CD14-positive monocyte (primary cell): ENCODE data around the gene MCFD2. TPM values are rescaled to one million over a fixed set of nuclear protein-coding genes. Genes with fewer than 3 reads are reported as not detected.

Experiments used
- DNase-seq, 3 donors: peaks; one replicate each; pipeline ENCODE4 v3.0.0-alpha.2; 2011 to 2022
- H2AFZ ChIP-seq: 2 replicates; pipeline ENCODE4 v1.6.0; 2012; ENCODE audit warnings: mild to moderate bottlenecking, low read depth, low read length, inconsistent platforms; ENCODE audit not compliant: insufficient read depth, poor library complexity, severe bottlenecking
- H3K27ac ChIP-seq, 2 donors: 1 replicate in 1 of 2; 2 replicates in 1 of 2; pipeline ENCODE4 v1.5.1; 2012 to 2013; ENCODE audit warnings: low read length in 2 of 2, control low read depth in 1 of 2, inconsistent platforms in 1 of 2, low read depth in 1 of 2, mild to moderate bottlenecking in 1 of 2
- H3K27me3 ChIP-seq, 2 donors: one replicate each; pipeline versions ENCODE4 v1.6.0 to v1.6.1; 2011 to 2013; ENCODE audit warnings: low read length in 2 of 2; ENCODE audit not compliant: control insufficient read depth in 2 of 2, insufficient read depth in 2 of 2
- H3K36me3 ChIP-seq, 2 donors: replicated peaks in 1 of 2; 1 replicate in 1 of 2; 2 replicates in 1 of 2; pipeline versions ENCODE4 v1.5.1 to v1.6.1; 2012 to 2013; ENCODE audit warnings: low read length in 2 of 2, control low read depth in 1 of 2, inconsistent platforms in 1 of 2, mild to moderate bottlenecking in 1 of 2; ENCODE audit not compliant: insufficient read depth in 2 of 2, control insufficient read depth in 1 of 2
- H3K4me1 ChIP-seq, 2 donors: 1 replicate in 1 of 2; 2 replicates in 1 of 2; pipeline versions ENCODE4 v1.5.1 to v1.6.1; 2012 to 2013; ENCODE audit warnings: low read length in 2 of 2, control low read depth in 1 of 2, inconsistent platforms in 1 of 2, mild to moderate bottlenecking in 1 of 2, moderate library complexity in 1 of 2; ENCODE audit not compliant: insufficient read depth in 2 of 2, control insufficient read depth in 1 of 2
- H3K4me2 ChIP-seq: replicated peaks from 2 replicates; pipeline ENCODE3; 2012; ENCODE audit warnings: low read length, moderate library complexity, mild to moderate bottlenecking; ENCODE audit not compliant: poor library complexity, severe bottlenecking; ENCODE audit errors: extremely low read depth
- H3K4me3 ChIP-seq, 3 experiments: fragments of 200-600 bp in 1 of 3; sonication (generic) in 1 of 3; replicated peaks in 1 of 3; 1 replicate in 2 of 3; 2 replicates in 1 of 3; pipeline ENCODE4 v1.5.1; 2011 to 2013; ENCODE audit warnings: low read length in 3 of 3, mild to moderate bottlenecking in 3 of 3, control low read depth in 2 of 3, low read depth in 2 of 3, inconsistent platforms in 1 of 3, moderate library complexity in 1 of 3
- H3K79me2 ChIP-seq: 2 replicates; pipeline ENCODE4 v1.6.0; 2012; ENCODE audit warnings: mild to moderate bottlenecking, control low read depth, inconsistent platforms, low read length, moderate library complexity; ENCODE audit not compliant: insufficient read depth
- H3K9ac ChIP-seq: 2 replicates; pipeline ENCODE4 v1.6.0; 2017; ENCODE audit warnings: low read length, mild to moderate bottlenecking; ENCODE audit not compliant: insufficient read depth, poor library complexity, severe bottlenecking
- H3K9me3 ChIP-seq, 2 donors: replicated peaks in 1 of 2; 1 replicate in 1 of 2; 2 replicates in 1 of 2; pipeline versions ENCODE4 v1.5.1 to v1.6.1; 2012 to 2013; ENCODE audit warnings: low read length in 2 of 2, control low read depth in 1 of 2; ENCODE audit not compliant: control insufficient read depth in 1 of 2, insufficient read depth in 1 of 2
- H4K20me1 ChIP-seq: 2 replicates; pipeline ENCODE4 v1.6.0; 2012; ENCODE audit warnings: mild to moderate bottlenecking, low read length, control low read depth, moderate library complexity; ENCODE audit not compliant: insufficient read depth
- H3K27ac Mint-ChIP-seq, 7 donors: one replicate each; pipeline ENCODE4 v1.8.0; 2020; ENCODE audit warnings: mild to moderate bottlenecking in 7 of 7, mixed read lengths in 7 of 7, moderate library complexity in 6 of 7, inconsistent platforms in 2 of 7
- H3K27me3 Mint-ChIP-seq, 3 donors: one replicate each; pipeline ENCODE4 v1.8.0; 2021 to 2022; ENCODE audit warnings: low read depth in 3 of 3, mild to moderate bottlenecking in 3 of 3, mixed read lengths in 3 of 3, moderate library complexity in 3 of 3, inconsistent platforms in 1 of 3
- H3K36me3 Mint-ChIP-seq, 2 donors: one replicate each; pipeline ENCODE4 v1.8.0; 2020; ENCODE audit warnings: mixed read lengths in 2 of 2, inconsistent platforms in 1 of 2, mild to moderate bottlenecking in 1 of 2
- H3K4me1 Mint-ChIP-seq: one replicate; pipeline ENCODE4 v1.8.0; 2020; ENCODE audit warnings: mild to moderate bottlenecking, mixed read lengths
- H3K4me3 Mint-ChIP-seq, 2 donors: one replicate each; pipeline ENCODE4 v1.8.0; 2020; ENCODE audit warnings: mild to moderate bottlenecking in 2 of 2, mixed read lengths in 2 of 2, moderate library complexity in 1 of 2
- H3K9me3 Mint-ChIP-seq, 7 donors: one replicate each; pipeline ENCODE4 v1.8.0; 2020 to 2022; ENCODE audit warnings: mixed read lengths in 7 of 7, mild to moderate bottlenecking in 6 of 7, moderate library complexity in 6 of 7, inconsistent platforms in 2 of 7
- CTCF ChIP-seq: fragments of 200-600 bp; IDR thresholded peaks from one replicate; pipeline ENCODE4 v1.8.0; 2022; ENCODE audit warnings: antibody characterized with exemption, mild to moderate bottlenecking
- WGBS: methylation state at CpG from one replicate; pipeline ENCODE4 v1.1.5; 2013; ENCODE audit warnings: missing lambda C conversion rate; ENCODE audit not compliant: insufficient coverage; 5-methylcytosine and 5-hydroxymethylcytosine counted together
- intact Hi-C, 2 donors: fragments of 100-400 bp; cut with micrococcal nuclease; formaldehyde crosslinking; loops; one replicate each; pipeline versions ENCODE4 v1.15.0 to v1.15.1; 2023
- polyA plus RNA-seq, 3 donors: library from polyadenylated mRNA; depleted of rRNA in 1 of 3; unstranded in 2 of 3; stranded (reverse) in 1 of 3; fragments of 300-500 nt in 2 of 3; fragments of >200 nt in 1 of 3; fragmentation: Illumina TruSeq in 2 of 3; gene quantifications; 1 replicate in 2 of 3; 2 replicates in 1 of 3; pipeline ENCODE4 v1.2.3, GENCODE V29; 2012 to 2021

Gene MCFD2
- polyA plus RNA-seq, 3 donors = 23.8 to 38.5 (median 33.6) TPM

- H3K27ac Mint-ChIP-seq = no peak overlapping the region
- peaks cover 8 to 15% (median 12%) of the 10 kb centered on the region in 7 donors for H3K9me3 Mint-ChIP-seq
- Histone ChIP-seq H4K20me1 (no peaks in the 10 kb centered on the region), H3K36me3 (no peaks in the 10 kb centered on the region), H3K27ac (no peak overlapping the region), H3K9me3 (peaks cover 4 to 5% of the 10 kb centered on the region in 2 donors), H2AFZ (no peak overlapping the region), H3K9ac (no peak overlapping the region), H3K79me2 (peaks cover 5% of the 10 kb centered on the region), H3K27me3 (no peaks in the 10 kb centered on the region), H3K4me1 (no peaks in the 10 kb centered on the region), H3K4me2 (no peak overlapping the region), H3K4me3 (no peak overlapping the region)
- H3K4me3 Mint-ChIP-seq = no peak overlapping the region
- H3K27me3 Mint-ChIP-seq = peaks cover 0 to 2% (median 0%) of the 10 kb centered on the region in 3 donors
- intact Hi-C loops = no loop called here
- 100% methylated on average over 1 of the region's 4 CpGs for WGBS
- DNase-seq = no peak
- no peaks in the 10 kb centered on the region for H3K4me1 Mint-ChIP-seq
- peaks cover 7 to 16% of the 10 kb centered on the region in 2 donors for H3K36me3 Mint-ChIP-seq
- TF ChIP-seq CTCF = no peak
Measured at GRCh38 chr2:46922606-46923005, 7.0 kb upstream of the MCFD2 start.

DNA sequence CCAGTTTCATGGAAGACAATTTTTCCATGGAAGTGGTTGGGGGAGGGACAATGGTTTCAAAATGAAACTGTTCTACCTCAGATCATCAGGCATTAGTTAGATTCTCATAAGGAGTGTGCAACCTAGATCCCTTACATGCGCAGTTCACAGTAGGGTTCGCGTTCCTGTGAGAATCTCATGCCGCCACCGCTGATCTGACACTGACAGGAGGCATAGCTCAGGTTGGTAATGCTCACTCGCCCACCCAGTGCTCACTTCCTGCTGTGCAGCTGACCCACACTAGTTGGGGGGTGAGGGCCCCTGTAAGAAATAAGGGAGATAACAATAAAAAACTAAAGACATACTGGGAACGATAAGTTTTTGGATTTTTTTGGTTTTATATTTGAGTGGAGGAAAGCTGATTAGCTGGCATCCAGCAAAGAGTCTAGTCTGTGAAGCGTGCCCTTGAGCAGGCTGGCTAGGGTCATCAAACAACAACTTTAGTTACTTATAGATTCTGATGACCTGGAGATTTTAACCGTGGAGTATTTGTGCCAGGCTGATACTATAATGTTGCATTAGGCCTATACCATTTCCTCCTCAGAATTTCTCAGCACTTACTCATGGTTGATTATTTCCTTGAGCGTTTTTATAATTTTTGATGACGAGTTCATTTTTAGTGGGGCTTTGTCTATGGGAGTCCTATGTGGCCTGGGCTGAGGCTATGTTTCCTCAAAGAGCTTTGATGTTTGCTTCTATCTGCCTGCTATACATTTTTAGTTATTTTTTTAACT, 6.3 kb upstream of the MCFD2 start:
- Mint-ChIP-seq H3K9me3 (peaks cover 3 to 8% (median 4%) of the 10 kb centered on the region in 7 donors), H3K36me3 (peaks cover 5 to 10% of the 10 kb centered on the region in 2 donors), H3K4me3 (no peak overlapping the region), H3K27ac (no peak overlapping the region), H3K27me3 (no peaks in the 10 kb centered on the region), H3K4me1 (peaks cover 3% of the 10 kb centered on the region)
- no peaks in the 10 kb centered on the region for H3K36me3 ChIP-seq
- no peak overlapping the region for H3K4me2 ChIP-seq
- intact Hi-C loops = no loop called here
- H3K9me3 ChIP-seq = peaks cover 0 to 2% of the 10 kb centered on the region in 2 donors
- H3K9ac ChIP-seq = no peak overlapping the region
- no peak for DNase-seq
- H4K20me1 ChIP-seq = no peaks in the 10 kb centered on the region
- H3K4me3 ChIP-seq = no peak overlapping the region
- H3K27me3 ChIP-seq = no peaks in the 10 kb centered on the region
- H3K4me1 ChIP-seq = peaks cover 0 to under 1% of the 10 kb centered on the region in 2 donors
- no peak overlapping the region for H3K27ac ChIP-seq
- H2AFZ ChIP-seq = no peak overlapping the region
- TF ChIP-seq CTCF = no peak
- WGBS = 100% methylated on average over 5 of the region's 11 CpGs
- peaks cover 5% of the 10 kb centered on the region for H3K79me2 ChIP-seq
